CD4-positive, alpha-beta T cell treated with Interferon gamma for 1 hour (primary cell): Measurements from ENCODE around the gene SAG.
"Not testable (repeated sequence)": the region's sequence is repeated elsewhere in the genome, so short reads cannot be mapped to it uniquely, and the experiment has no call there.

ENCODE experiments used
- DNase-seq: peaks from one replicate; pipeline ENCODE4 v3.0.0-alpha.2; 2020

The SAG gene

DNA sequence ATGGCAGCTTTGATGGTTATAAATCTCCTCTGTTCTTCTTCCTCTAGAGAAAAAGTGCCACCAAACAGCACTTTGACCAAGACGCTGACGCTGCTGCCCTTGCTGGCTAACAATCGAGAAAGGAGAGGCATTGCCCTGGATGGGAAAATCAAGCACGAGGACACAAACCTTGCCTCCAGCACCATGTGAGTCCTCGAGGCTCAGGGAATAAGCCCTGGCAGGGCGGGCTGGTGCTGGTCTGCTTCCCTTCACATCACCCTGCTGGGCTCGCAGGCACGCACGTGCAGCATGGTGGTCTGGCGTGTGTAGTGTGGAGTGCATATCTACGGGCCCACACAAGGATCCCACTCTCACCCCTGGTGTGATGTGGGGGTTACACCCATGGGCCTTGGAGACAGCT is 27.3 kb downstream of the SAG start:
- DNase-seq, result no peak

- not testable (repeated sequence) for DNase-seq
Measured at GRCh38 chr2:233336091-233336490, 28.5 kb downstream of the SAG start.

- DNase-seq, result no peak
Measured at GRCh38 chr2:233336541-233336940, 28.9 kb downstream of the SAG start.

- DNase-seq, result no peak
Measured at GRCh38 chr2:233338046-233338445, 30.4 kb downstream of the SAG start.

- no peak for DNase-seq
Measured at GRCh38 chr2:233338812-233339368, 31.3 kb downstream of the SAG start.

DNA sequence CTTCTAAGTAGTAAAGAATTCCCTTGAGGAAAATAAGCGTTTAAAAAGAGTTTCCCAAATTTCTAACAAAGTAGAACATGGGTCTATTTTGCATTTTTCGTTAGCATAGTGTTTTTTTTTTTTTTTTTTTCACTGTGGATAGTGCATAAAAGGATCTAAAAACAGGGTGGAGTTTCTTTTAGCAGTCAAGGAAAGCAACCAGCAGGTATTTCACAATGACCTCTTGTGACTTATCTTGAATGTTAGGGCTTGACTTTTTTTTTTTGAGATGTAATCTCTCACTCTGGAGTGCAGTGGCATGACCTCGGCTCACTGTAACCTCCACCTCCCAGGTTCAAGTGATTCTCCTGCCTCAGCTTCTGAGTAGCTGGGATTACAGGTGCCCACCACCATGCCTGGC is 31.8 kb downstream of the SAG start:
- no peak for DNase-seq

GRCh38 chr2:233341296-233341695 is 33.7 kb downstream of the SAG start:
- no peak for DNase-seq

GRCh38 chr2:233342301-233342700 is 34.7 kb downstream of the SAG start:
- no peak for DNase-seq

DNA sequence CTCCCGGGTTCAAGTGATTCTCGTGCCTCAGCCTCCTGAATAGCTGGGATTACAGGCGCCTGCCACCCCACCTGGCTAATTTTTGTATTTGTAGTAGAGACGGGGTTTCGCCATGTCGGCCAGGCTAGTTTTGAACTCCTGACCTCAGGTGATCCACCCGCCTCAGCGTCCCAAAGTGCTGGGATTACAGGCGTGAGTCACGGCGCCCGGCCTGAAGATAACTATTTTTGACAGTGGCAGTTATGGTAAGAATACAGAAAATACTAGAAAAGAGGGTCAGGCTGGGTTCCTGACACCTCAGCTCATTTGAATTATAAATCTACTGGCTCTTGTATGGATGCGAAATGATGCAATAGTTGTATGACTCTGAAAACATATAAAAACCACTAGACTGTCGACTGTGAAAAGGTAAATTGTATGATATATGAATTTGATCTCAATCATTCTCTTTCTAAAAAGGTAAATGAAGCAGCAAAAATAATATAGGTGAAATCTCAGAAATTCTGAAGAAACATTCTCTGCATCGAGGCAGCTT is 35.6 kb downstream of the SAG start:
- no peak for DNase-seq

GRCh38 chr2:233346376-233346775 is 38.8 kb downstream of the SAG start:
- no peak for DNase-seq

GRCh38 chr2:233346930-233347329 is 39.3 kb downstream of the SAG start:
- DNase-seq, result no peak

- peak; percentile 48 for DNase-seq
Measured at GRCh38 chr2:233349005-233349998, 41.7 kb downstream of the SAG start.

GRCh38 chr2:233350708-233351107 is 43.1 kb downstream of the SAG start:
- peak; percentile 46 for DNase-seq

GRCh38 chr2:233351423-233351822 is 43.8 kb downstream of the SAG start:
- DNase-seq, result no peak

DNA sequence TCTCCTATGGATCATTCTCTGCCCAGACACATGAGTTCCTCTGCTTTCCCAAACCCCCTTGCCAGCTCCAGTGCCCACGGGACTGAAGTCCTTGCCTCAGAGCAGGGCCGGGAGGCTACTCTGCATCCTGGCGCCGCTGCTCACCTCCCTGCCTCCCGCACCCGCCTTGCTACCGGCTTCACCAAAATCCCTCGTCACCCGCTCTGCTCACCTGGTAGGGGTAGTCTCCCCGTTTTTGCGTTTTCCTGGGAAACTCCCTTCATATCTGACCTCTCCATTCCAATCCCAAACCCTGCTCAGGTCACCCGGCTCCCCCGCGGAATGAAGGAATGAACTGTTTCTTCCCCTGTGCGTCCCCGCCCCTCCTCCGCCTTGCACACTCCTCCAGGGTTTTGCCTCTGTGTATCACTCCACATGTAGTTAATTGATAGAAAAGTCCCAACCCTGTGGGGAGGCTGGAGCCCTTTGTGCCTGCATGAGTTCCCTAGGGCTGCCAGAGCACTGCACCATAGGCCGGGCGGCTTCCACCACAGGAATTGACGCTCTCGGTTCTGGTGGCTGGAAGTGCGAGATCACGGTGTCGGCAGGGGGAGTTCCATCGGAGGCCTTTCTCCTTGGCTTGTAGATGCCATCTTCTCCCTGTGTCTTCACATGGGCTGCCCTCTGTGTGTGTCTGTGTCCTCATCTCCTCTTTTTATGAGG is 44.7 kb downstream of the SAG start:
- no peak for DNase-seq

GRCh38 chr2:233353101-233353768 is 45.6 kb downstream of the SAG start:
- DNase-seq, result no peak

DNA sequence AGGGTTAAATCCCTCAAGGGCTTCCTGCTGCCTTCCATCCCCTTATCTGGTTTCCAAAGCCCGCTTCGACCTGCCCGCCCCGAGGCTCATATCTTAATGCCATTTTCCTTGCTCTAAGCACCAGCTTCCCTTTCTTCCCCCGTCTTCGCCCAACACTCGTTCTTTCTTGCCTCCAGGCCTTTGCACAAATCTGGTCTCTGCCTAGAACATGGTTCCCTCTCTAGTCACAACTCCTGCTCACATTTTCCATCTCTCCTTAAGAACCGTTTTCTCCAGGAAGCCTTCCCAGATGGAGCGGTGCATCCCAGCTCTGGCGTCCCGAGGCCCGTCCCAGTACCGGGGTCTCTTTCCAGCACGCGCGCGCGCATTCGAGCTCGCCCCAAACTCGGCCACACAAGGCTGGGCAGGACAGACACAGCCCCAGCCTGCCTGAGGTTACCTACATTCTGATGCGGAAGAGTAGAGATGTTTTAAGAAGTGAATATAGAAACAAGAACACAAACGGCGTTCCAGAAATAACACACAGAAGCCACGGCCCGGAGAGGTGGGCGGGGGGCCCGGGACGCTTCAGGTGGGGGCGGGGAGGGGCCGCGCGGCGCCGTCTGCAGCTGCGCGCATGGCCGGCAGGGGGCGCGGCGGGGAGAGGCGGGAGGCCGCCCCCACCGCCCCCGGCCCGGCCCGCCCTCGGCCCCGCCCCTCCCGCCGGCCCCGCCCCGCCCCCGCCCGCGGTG is 46.3 kb downstream of the SAG start, which contains the start of gene DGKD:
DGKD (plus strand) TSS at position 726 of the 731 bp plus-strand sequence. CDS start 25 bp downstream, outside the sequence.
- DNase-seq, result peak; percentile 77

- DNase-seq, result no peak
Measured at GRCh38 chr2:233354500-233354924, 46.9 kb downstream of the SAG start.

- no peak for DNase-seq
Measured at GRCh38 chr2:233354971-233355574, 47.5 kb downstream of the SAG start.

- DNase-seq, result no peak
Measured at GRCh38 chr2:233355916-233356315, 48.3 kb downstream of the SAG start.

DNA sequence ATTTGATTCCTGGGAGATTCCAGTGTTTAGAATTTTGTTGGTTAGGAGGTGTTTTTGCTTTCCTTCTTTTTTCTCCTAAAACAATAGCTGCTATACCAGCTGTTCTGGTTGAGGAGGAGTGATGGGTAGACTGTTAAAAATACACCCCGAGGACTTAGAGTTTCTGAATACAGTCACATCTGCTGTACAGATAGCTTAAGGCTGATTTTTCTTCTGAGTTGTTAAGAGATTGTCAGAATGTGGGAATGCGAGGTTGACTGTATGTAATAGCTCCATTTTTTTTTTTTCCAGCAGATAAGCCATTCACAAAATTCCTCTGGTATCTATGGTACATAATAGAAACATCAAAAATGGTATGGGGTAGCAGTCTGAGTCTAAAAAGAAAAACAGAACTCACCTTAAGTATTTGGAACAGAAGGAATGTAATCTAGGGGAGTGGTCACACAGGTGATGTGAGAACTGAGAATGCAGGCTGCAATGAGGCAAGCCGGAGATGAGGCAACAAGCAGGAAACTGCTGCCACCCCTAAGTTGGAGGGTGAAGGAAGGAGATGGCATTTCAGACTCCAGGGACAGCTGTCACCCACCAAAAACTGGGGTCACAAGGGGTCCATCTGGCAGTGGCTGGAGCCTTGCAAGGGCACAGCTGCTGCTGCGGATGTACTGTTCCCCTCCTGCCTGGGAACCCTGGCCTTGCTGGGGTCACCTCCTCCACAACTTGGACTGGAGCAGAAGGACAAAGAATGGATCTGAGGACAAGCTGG is 49.1 kb downstream of the SAG start:
- peak; percentile 15 for DNase-seq
